Neural cell (in vitro differentiated cells): ENCODE measurements around the gene ARHGAP24. TPM values are rescaled to one million over a fixed set of nuclear protein-coding genes. Genes with fewer than 3 reads are reported as not detected.

Experiments used
- H2AFZ ChIP-seq: fragments of 200-600, 300-800 bp; sonication (generic), shearing (Covaris generic); 2 replicates; pipeline ENCODE4 v1.6.0; 2014; ENCODE audit warnings: low read depth, mild to moderate bottlenecking, antibody characterized with exemption, low read length, moderate library complexity
- H3F3A ChIP-seq: fragments of 200-600 bp; shearing (Covaris generic); 2 replicates; pipeline ENCODE4 v1.6.1; 2016; ENCODE audit warnings: mild to moderate bottlenecking, moderate library complexity, mixed read lengths, antibody characterized with exemption, low read length; ENCODE audit not compliant: insufficient read depth, poor library complexity, severe bottlenecking
- H3K27ac ChIP-seq: fragments of 200-600, 300-800 bp; sonication (generic), shearing (Covaris generic); 2 replicates; pipeline ENCODE4 v1.5.1; 2014; ENCODE audit warnings: mild to moderate bottlenecking, low read length, moderate library complexity
- H3K27me3 ChIP-seq: fragments of 300-800, 200-600 bp; sonication (generic), shearing (Covaris generic); 2 replicates; pipeline ENCODE4 v1.6.0; 2014; ENCODE audit warnings: mild to moderate bottlenecking, low read depth, low read length, moderate library complexity; ENCODE audit not compliant: insufficient read depth
- H3K36me3 ChIP-seq: fragments of 300-800, 200-600 bp; sonication (generic), shearing (Covaris generic); 2 replicates; pipeline ENCODE4 v1.5.1; 2014; ENCODE audit warnings: mild to moderate bottlenecking, antibody characterized with exemption, low read length, moderate library complexity; ENCODE audit not compliant: insufficient read depth
- H3K4me2 ChIP-seq: fragments of 300-800, 200-600 bp; sonication (generic), shearing (Covaris generic); 2 replicates; pipeline ENCODE4 v1.6.0; 2014; ENCODE audit warnings: mild to moderate bottlenecking, low read length
- H3K4me3 ChIP-seq: fragments of 300-800, 200-600 bp; sonication (generic), shearing (Covaris generic); 2 replicates; pipeline ENCODE4 v1.5.1; 2014; ENCODE audit warnings: mild to moderate bottlenecking, low read length, moderate library complexity
- H3K79me2 ChIP-seq: fragments of 200-600 bp; shearing (Covaris generic); replicated peaks from 2 replicates; pipeline ENCODE4 v1.6.0; 2014; ENCODE audit warnings: mild to moderate bottlenecking, low read length, moderate library complexity; ENCODE audit not compliant: insufficient read depth
- H3K9ac ChIP-seq: fragments of 300-800, 200-600 bp; sonication (generic), shearing (Covaris generic); 2 replicates; pipeline ENCODE4 v1.6.1; 2016; ENCODE audit warnings: mild to moderate bottlenecking, low read length, mixed read lengths
- H3K9me2 ChIP-seq: fragments of 200-600 bp; shearing (Covaris generic); 2 replicates; pipeline ENCODE4 v1.6.1; 2016; ENCODE audit warnings: mild to moderate bottlenecking, low read length, mixed read lengths; ENCODE audit not compliant: insufficient read depth
- H3K9me3 ChIP-seq: fragments of 200-600, 300-800 bp; sonication (generic), shearing (Covaris generic); 2 replicates; pipeline ENCODE4 v1.6.1; 2016; ENCODE audit warnings: mild to moderate bottlenecking, mixed run types, low read length, moderate library complexity, mixed read lengths
- H4K20me1 ChIP-seq: fragments of 200-600 bp; shearing (Covaris generic); 2 replicates; pipeline ENCODE4 v1.6.1; 2016; ENCODE audit warnings: mild to moderate bottlenecking, mixed run types; ENCODE audit not compliant: insufficient read depth
- EP300 ChIP-seq: fragments of 450-650 bp; conservative IDR thresholded peaks from 2 replicates; pipeline ENCODE4 v1.6.1; 2014; ENCODE audit warnings: antibody characterized with exemption, mild to moderate bottlenecking, moderate library complexity; ENCODE audit not compliant: poor library complexity, severe bottlenecking
- EZH2 ChIP-seq: fragments of 200-600, 300-800 bp; shearing (Covaris generic), sonication (generic); IDR thresholded peaks from 2 replicates; pipeline ENCODE4 v1.6.1; 2014; ENCODE audit warnings: antibody characterized with exemption, low read length, borderline replicate concordance, mild to moderate bottlenecking; ENCODE audit not compliant: insufficient read depth, poor library complexity, severe bottlenecking
- RAD21 ChIP-seq: fragments of 450-650 bp; conservative IDR thresholded peaks from 2 replicates; pipeline ENCODE4 v1.6.1; 2014; ENCODE audit warnings: antibody characterized with exemption, mild to moderate bottlenecking, moderate library complexity
- SMC3 ChIP-seq: fragments of 450-650 bp; conservative IDR thresholded peaks from 2 replicates; pipeline ENCODE4 v1.6.1; 2014; ENCODE audit warnings: antibody characterized with exemption, mild to moderate bottlenecking, moderate library complexity; ENCODE audit not compliant: poor library complexity
- TAF1 ChIP-seq: IDR thresholded peaks from 2 replicates; pipeline ENCODE4 v1.6.1; 2012; ENCODE audit warnings: low read depth
- polyA plus RNA-seq: library from polyadenylated mRNA; depleted of rRNA; stranded (reverse); fragments of >200 nt; gene quantifications from 2 replicates; pipeline ENCODE4 v1.2.3, GENCODE V29; 2014
- TF ChIP-seq, protein P1 (sequence below): IDR thresholded peaks from 2 replicates; pipeline ENCODE4 v1.6.1; 2012; ENCODE audit warnings: borderline replicate concordance

Gene ARHGAP24
- polyA plus RNA-seq, 1 donor from 2014 or later = 2.9 TPM

DNA sequence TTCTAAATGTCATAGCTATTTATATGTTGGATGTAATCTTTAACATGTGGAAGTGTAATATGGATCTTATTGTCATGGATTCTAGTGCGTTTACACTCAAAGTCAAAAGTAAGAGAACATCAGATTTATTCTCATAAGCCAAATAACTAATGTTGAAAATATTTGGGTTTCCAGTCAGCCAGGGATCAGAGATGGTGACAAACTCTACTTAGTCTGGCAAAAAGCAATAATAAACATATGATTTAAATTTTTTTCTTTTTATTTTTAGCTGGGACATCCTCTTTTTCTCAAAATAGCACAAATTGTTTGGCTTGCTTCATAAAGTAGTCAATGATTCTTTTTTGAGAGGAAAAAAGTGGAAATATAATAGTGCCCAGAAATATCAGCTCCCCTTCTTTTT, 392.3 kb downstream of the ARHGAP24 start:
- Histone ChIP-seq H3K9me2 (no peaks in the 10 kb centered on the region), H3F3A (no peaks in the 10 kb centered on the region), H3K9ac (no peak overlapping the region), H3K9me3 (no peaks in the 10 kb centered on the region), H3K79me2 (no peaks in the 10 kb centered on the region), H2AFZ (no peak overlapping the region), H4K20me1 (no peaks in the 10 kb centered on the region), H3K36me3 (no peaks in the 10 kb centered on the region), H3K27me3 (no peaks in the 10 kb centered on the region), H3K4me3 (no peak overlapping the region), H3K27ac (no peak overlapping the region), H3K4me2 (no peak overlapping the region)
- TF ChIP-seq SMC3 (no peak), EZH2 (no peak), EP300 (no peak), RAD21 (no peak)
- TF ChIP-seq, protein P1, sequence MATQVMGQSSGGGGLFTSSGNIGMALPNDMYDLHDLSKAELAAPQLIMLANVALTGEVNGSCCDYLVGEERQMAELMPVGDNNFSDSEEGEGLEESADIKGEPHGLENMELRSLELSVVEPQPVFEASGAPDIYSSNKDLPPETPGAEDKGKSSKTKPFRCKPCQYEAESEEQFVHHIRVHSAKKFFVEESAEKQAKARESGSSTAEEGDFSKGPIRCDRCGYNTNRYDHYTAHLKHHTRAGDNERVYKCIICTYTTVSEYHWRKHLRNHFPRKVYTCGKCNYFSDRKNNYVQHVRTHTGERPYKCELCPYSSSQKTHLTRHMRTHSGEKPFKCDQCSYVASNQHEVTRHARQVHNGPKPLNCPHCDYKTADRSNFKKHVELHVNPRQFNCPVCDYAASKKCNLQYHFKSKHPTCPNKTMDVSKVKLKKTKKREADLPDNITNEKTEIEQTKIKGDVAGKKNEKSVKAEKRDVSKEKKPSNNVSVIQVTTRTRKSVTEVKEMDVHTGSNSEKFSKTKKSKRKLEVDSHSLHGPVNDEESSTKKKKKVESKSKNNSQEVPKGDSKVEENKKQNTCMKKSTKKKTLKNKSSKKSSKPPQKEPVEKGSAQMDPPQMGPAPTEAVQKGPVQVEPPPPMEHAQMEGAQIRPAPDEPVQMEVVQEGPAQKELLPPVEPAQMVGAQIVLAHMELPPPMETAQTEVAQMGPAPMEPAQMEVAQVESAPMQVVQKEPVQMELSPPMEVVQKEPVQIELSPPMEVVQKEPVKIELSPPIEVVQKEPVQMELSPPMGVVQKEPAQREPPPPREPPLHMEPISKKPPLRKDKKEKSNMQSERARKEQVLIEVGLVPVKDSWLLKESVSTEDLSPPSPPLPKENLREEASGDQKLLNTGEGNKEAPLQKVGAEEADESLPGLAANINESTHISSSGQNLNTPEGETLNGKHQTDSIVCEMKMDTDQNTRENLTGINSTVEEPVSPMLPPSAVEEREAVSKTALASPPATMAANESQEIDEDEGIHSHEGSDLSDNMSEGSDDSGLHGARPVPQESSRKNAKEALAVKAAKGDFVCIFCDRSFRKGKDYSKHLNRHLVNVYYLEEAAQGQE = no peak

DNA sequence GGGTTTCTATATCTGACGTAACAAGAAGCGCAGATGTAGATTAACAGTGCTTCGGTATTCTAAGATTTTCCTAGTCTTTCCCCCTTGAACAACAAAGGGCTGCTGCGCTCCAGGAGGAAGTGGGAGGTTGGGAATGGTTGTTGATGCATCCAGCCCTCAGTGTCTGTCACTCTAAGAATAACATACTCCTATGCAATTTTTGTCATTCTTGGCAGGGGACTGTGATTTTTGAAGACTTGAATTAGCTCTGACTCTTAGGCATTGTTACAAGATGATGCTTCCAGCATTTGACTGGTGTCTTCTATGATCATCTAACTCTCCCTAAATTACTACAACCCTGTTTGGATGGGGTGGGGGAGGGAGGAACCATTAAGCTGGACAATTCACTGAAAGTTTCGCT, 394.2 kb downstream of the ARHGAP24 start:
- Histone ChIP-seq H3K27me3 (no peaks in the 10 kb centered on the region), H3F3A (no peaks in the 10 kb centered on the region), H3K9ac (no peak overlapping the region), H3K9me2 (no peaks in the 10 kb centered on the region), H3K27ac (no peak overlapping the region), H3K4me3 (no peak overlapping the region), H3K79me2 (no peaks in the 10 kb centered on the region), H3K36me3 (no peaks in the 10 kb centered on the region), H4K20me1 (no peaks in the 10 kb centered on the region), H2AFZ (no peak overlapping the region), H3K9me3 (no peaks in the 10 kb centered on the region), H3K4me2 (no peak overlapping the region)
- TF ChIP-seq RAD21 = no peak
- TF ChIP-seq, protein P1 = peak; percentile 94
- TF ChIP-seq TAF1 = no peak
- TF ChIP-seq EP300 = peak; percentile 37
